GM21529 (cell line): ENCODE measurements around the gene SNRNP48.

Experiments used
- ATAC-seq: cut with Tn5 transposase; IDR thresholded peaks from one replicate; pipeline ENCODE4 v1.9.1; 2021; ENCODE audit not compliant: unreplicated experiment

Gene SNRNP48

GRCh38 chr6:7640016-7640415, 50.0 kb downstream of the SNRNP48 start:
- no peak for ATAC-seq

- no peak for ATAC-seq
These were observed 50.9 kb downstream of the SNRNP48 start for GRCh38 chr6:7640607-7641577.

- no peak for ATAC-seq
These were observed 52.8 kb downstream of the SNRNP48 start for GRCh38 chr6:7642791-7643190.

GRCh38 chr6:7644417-7644816, 54.4 kb downstream of the SNRNP48 start:
- no peak for ATAC-seq

GRCh38 chr6:7646394-7646793, 56.4 kb downstream of the SNRNP48 start:
- no peak for ATAC-seq

- ATAC-seq = peak; percentile 77
These were observed 57.5 kb downstream of the SNRNP48 start for GRCh38 chr6:7647504-7647903.

GRCh38 chr6:7649037-7649810, 59.2 kb downstream of the SNRNP48 start:
- ATAC-seq = no peak

- ATAC-seq = no peak
These were observed 60.9 kb downstream of the SNRNP48 start for GRCh38 chr6:7650878-7651277.

GRCh38 chr6:7652957-7653356, 63.0 kb downstream of the SNRNP48 start:
- no peak for ATAC-seq

- no peak for ATAC-seq
These were observed 66.4 kb downstream of the SNRNP48 start for GRCh38 chr6:7656355-7656754.

- ATAC-seq = no peak
These were observed 68.5 kb downstream of the SNRNP48 start for GRCh38 chr6:7658543-7658942.

GRCh38 chr6:7661364-7661763, 71.4 kb downstream of the SNRNP48 start:
- no peak for ATAC-seq
